ENCODE data around the gene SPAG4.

SPAG4 gene

DNA sequence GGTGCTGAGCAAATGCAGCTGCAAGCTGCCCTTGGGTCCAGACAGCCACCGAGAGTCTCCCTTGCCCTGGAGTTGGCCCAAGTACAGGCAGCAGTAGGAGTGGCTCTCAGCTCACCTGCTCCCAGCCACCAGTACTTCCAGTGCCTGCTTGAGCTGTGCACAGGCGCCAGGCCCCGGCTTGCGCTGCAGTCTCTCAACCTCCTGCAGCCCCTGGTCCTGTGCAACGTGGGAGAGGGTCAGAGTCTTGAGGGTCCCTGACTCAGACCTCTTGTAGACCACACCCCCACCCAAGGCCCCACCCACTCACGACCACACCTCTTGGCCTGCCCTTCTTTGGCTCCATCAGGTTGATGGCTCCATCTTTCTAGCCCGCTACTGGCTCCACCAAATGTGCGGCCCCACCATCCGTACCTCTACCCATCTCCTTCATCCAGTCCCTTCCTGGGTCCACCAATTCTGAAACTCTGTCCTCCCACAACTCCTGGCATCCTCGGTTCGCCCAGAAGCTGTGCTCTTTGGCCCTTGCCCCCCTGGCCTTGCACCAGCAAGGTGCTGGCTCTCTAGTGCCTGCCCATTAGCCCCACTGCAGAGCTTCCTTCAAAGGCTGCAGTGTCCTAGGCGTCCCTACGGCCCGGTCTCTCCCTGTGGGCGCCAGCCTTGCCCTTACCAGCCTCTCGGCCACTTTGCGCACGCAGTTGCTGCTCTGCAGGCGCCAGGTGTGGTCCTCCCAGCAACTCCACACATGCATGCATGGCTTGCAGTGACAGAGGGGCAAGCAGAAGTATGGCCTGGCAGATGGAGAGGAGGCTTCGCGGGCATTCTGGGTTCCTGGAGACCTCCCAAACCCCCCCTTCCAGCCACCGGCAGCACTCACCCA lies 16.5 kb upstream of the SPAG4 start:
- no peak for DNase-seq

DNA sequence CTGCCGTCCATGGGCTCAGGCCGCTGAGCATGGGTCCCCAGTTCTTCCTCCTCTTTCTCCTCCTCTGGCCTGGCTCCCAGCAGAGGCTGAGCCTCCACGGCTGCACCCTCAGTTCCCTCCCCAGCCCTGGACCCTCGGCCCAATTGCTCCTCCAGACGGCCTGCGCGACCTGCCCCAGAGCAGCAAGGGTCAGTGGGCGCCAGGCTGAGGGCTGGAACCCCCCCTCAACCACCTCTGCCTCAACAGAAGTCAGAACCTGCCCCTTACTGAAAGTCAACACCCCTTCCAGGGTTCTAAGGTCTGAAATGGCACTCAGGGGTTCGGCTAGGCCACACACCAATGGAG lies 15.9 kb upstream of the SPAG4 start:
- no peak for DNase-seq

DNA sequence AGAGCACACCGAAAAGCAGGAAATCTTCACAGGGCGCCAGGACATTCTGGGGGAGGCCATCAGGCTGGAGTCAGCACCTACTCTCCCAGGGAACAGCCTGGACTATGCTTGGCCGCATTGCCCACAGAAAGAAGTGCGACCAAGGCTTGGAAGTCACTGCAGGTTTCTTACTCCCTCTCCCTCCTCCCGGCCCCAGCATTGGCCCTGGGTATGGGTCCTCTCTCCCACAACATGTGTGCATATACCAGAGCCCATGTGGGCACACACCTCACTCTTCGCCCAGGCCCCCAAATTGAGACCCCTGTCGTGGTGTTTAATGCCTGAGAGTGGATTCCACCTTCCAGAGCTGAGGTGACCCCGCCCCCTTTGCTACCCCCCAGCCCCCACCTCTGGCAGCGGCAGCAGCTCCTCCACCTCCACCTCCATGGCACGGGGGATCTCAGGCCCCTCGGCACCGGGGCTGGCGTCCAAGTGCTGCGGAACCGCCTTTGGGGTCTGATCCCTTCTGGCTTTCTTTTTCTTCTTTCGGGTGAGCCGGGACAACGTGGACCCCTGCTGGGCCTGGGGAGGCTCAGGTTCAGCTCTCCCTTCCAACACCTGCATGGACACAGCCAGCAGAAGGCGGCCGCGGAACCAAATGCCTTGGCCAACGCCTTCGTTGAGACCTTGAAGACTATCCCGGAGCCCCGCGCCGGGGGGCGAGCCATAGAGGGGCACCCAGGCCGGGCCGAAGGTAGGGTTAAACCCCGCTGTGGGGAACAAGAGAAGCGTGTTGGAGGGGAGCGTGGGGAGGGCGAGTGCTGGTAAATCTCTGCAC lies 15.2 kb upstream of the SPAG4 start:
- DNase-seq, result peak; percentile 50

DNA sequence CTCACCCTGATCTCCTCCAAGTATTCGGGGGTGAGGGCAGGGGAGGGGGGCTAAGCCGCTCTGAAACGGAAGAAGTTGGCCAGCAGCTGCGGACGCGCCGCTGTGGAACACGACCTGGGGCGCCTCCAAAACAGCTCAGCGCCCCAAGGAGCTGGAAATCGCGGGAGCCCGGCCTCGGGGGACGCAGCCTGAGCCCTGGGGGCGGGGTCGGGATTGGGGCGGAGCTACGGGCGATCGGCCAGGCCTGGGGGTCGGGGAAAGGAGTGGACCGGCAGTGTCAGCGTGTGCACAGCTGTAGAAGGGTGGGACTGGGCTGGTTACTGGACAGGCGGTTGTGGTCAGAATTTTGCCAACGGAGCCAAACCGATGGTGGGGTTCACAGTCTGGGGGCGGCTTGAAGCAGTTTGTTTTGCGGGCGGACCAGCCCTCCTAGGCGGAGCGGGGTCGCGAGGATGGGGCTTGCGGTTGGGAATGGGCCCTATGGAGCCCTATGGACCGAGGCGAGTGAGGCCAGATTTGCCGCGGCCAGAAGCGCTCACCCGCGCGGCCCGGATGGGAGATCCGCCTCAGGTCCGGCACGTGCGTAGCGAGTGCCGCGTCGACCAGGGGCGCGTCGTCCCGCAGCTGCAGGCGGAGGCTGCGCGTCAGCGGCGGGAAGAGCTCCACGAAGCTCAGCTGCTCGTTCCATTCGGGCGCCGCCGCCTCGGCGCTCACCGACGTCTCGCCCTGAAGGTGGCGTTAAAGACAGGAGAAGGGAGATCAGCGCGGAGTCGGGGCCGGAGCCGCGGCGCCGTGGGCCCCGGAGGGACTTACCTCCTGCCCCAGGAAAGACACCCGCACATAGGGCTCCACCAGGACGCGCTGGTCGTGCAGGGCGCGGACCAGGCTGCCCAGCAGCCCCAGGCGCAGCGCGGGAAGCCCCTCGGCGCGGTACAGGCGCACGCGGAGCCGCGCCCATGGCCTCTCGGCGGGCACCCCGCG lies 14.3 kb upstream of the SPAG4 start:
- DNase-seq, result peak; percentile 80

DNA sequence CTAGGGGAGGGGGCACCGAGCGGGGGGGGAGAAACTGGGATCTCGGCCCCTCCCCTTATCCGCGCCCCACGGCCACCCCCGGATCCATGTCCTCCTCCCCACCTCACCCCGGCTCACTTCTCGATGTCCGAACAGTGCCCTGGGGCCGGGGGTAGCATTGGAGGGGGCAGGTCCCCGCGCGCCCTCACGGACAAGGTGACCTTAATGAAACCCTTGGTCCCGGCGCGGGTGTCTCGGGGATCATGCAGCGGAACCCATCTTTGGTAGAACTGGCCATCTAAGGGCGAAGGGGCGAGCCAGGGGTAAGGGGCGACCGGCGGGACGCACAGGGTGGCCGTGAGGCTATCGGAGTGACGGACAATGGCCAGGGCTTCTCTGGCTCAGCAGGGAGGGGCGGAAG lies 13.6 kb upstream of the SPAG4 start:
- no peak for DNase-seq

DNA sequence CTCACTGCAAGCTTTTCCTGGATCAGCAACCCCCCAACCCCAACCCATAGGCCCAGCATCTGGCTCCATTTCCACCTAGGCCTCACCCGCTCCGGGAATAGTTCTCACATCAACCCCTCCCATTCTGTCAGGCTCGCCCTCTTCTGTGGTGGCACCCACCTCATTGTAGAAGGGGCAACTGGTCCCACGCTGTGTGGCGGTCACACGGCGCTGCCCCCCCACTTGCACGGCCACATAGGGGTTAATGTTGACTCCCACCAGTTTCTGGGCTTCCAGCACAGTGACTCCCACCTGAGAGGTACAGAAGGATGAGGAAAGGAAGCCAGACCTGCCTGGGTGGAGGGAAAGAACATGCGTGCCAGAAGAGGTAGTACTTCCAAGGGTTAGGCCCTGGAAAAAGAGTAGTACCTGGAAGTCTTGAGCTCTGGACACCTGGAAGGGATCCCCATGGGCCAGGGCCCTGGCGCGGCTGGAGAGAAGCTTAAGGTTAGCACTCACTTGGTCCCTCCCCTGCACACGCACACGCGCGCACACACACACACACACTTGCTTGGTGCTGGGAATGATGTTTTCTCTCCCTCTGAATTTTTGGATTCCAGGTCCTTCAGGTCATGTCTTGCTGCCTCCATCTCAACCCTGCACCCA lies 12.7 kb upstream of the SPAG4 start:
- DNase-seq, result no peak

DNA sequence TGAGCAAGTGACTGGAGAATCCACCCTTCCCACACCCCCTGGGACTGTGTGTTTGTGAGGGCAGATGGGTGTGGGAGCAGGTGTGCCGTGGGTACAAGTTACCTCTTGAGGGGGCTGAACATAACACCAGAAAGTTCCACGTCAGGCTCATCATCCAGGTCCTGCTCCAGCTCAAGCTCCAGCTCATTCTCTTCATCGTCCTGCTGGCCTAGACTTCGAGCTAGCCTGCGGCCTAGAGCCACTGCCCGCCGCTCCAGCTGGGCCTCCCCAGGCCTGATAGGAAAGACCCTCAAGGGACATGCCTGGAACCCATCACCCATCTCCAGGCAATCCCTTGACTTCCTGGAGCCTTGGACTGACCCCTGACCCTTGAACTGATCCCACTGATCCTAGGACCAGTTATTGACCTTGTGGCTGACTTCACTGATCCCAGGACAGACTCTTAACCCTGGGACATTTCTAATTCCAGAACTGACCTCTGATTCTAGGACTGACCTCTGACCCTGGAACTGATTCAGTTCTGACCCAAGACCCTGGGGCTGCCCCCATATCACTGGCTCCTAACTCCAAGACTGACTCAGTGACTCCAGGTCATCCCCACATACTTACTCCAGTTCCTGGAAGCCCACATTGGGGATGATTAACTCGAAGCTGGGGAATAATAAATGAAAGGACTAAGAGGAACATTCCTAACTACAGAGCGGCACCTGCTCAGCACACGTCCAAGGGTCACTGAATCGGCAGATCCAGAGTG lies 11.8 kb upstream of the SPAG4 start:
- DNase-seq, result no peak

DNA sequence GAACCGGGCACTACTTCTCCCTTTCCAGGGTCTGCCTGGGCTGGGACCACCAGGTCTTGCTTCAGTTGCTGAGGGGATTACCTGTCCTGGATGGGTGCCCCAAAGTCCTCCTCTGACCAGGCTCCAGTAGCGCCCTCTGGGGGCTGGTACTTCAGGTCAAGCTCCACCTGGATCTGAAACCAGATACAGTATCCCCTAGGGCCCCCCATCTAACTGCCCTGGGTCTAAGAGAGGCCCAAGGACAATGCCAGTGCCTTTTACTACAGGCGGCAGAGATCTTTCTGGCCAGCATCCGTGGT lies 11.2 kb upstream of the SPAG4 start:
- DNase-seq, result peak; percentile 47

DNA sequence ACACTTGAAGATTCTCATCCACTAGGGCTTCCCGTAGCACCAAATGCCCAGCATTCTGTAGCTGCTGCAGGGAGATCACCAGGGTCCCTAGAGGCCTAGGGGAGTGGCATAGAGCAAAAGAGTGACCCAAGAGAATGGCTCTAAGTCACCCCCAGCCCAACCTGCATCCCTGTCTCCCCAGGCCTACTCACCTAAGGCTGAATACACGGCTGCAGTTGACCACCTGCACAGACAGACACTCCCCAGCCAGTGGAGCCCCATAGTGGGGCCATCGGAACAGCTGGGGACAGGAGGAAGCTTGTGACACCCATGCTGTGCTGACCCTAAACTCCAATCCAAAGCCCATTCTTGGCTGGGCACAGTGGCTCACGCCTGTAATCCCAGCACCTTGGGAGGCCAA lies 9.5 kb upstream of the SPAG4 start:
- DNase-seq, result no peak

DNA sequence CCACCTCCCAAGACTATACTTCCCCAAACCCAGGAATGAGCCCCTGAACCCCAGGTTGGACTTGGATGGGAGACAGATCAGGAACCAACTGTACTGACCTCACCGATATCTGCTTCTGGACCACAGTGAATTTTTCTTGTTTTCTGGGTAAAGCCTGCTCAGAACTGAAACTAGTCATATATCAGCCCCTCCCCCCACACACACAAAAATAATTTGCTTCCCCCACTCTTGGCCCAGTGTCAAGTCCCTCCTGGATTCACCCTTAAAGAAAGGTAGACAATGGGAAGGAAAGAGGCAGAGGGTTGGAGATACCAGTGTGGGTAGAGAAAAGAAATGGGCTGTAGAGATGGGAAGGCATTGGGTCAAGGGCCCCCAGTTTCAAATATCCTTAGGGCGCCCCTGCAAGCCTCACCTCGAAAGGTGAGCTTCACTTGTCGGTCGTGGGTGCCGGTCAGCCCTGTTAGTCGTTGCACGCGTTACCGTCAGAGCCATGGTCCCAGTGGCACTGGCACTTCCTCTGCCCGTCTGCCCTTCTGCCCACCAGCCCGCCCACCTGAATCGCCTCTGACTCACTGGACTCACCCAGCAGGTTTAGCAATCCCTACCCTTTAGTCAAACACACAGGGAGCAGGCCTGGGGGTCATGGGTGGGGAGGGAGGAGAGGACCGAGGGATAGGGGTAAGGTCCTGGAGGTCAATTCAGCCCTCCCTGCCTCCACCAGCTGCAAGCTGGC lies 8.5 kb upstream of the SPAG4 start:
- DNase-seq, result no peak

DNA sequence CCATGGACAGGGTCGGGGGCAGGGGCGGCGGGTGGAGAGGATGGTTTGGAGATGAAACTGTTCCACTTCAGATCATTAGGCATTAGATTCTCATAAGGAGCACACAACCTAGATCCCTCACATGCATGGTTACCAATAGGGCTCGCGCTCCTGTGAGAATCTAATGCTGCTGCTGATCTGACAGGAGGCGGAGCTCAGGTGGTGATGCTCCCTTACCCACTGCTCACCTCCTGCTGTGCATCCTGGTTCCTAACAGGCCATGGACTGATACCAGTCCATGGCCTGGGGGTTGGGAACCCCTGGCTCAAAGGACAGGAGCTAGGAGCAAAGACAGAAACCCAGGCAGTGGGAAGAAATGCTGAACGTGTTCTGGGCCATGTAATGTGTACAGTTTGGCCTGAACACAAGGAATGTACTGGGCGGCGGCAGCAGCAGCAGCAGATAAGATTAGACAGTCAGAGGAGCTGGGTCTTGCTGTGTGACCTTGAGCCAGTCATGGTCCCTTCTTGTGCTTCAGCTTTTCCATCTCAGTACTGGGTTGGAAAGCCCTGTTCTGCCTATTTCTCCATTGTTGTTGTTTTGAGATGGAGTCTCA lies 4.7 kb upstream of the SPAG4 start:
- no peak for DNase-seq

DNA sequence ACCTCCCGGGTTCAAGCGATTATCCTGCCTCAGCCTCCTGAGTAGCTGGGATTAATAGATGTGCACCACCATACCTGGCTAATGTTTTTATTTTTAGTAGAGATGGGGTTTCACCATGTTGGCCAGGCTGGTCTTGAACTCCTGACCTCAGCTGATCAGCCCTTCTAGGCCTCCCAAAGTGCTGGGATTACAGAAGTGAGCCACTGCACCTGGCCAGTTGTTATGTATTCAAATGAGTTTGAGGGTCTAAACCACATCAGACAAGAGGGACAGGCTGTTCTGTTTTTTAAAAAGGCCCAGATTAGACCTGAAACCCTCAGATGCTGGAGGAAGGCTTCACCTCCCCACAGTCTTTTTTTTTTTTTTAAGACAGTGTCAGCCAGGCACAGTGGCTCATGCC lies 4.1 kb upstream of the SPAG4 start:
- no peak for DNase-seq

DNA sequence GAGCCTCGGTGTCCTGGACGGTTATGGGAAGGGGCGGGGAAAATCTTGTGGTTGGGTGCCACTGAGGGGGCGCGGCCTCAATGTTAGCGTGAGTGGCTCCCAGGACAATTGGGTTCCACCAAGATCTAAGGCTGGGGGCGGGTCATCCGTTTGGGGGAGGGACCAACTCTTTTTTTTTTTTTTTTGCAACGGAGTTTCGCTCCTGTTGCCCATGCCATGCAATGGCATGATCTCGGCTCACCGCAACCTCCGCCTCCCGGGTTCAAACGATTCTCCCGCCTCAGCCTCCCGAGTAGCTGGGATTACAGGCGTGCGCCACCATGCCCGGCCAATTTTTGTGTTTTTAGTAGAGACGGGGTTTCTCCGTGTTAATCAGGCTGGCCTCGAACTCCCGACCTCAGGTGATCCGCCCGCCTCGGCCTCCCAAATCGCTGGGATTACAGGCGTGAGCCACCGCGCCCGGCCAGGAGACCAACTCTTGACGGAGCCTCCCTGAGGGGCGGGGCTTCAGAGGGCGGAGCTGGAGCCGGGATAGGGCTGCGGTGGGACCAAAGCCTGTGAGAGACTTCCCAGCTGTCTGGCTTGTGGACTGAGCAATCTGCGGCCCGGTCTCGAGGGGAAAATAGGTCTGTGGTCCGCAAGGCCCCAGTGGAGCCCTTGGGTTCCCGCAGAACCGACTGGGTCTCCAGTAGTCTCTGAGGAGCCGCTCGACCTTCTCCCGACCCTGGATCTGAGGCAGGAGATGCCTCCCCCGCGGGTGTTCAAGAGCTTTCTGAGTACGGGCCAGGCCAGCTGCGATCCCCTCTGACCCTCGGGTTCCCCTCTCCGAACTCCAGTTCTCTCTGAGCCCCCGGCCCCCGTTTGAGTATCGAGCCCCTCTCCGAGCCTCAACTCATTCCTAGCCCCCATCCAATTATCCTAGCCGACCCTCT lies 1.1 kb downstream of the SPAG4 start:
- peak; percentile 66 for DNase-seq

DNA sequence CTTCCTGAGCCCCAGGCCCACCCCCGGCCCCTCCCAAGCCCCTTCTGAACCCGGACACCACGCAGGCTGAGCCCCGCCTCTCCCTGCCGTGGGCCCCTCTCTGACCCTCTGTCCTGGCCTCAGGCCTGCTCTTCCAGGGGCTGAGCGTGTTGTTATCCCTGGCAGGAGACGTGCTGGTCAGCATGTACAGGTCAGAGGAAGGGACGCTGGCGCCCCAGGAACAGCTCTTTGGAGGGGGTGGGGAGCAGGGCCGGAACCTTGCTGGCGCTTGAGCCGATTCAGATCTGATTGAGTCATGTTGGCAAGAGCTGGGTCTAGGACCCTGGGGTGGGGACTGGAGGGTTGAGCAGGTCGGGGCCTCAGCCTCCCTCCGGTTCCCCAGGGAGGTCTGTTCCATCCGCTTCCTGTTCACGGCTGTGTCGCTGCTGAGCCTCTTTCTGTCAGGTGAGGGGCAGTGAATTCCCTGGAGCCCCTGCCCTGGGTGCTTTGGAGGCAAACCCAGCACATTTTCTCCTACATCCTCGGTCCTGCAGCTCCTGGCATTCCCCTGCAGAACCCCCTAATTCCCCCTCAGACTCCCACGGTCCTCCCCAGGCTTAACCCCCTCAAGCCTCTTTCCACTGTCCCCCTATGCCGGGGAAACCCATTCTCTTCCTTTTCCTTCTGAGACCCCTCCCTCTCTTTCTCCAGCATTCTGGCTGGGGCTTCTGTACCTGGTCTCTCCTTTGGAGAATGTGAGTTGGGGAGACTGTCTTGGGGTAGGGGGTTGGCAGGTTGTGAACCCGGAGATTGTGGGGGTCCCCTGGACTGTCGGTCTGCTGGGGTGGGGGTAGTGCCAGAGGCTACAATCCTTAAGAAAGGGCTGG lies 2.0 kb downstream of the SPAG4 start:
- DNase-seq, result peak; percentile 65

DNA sequence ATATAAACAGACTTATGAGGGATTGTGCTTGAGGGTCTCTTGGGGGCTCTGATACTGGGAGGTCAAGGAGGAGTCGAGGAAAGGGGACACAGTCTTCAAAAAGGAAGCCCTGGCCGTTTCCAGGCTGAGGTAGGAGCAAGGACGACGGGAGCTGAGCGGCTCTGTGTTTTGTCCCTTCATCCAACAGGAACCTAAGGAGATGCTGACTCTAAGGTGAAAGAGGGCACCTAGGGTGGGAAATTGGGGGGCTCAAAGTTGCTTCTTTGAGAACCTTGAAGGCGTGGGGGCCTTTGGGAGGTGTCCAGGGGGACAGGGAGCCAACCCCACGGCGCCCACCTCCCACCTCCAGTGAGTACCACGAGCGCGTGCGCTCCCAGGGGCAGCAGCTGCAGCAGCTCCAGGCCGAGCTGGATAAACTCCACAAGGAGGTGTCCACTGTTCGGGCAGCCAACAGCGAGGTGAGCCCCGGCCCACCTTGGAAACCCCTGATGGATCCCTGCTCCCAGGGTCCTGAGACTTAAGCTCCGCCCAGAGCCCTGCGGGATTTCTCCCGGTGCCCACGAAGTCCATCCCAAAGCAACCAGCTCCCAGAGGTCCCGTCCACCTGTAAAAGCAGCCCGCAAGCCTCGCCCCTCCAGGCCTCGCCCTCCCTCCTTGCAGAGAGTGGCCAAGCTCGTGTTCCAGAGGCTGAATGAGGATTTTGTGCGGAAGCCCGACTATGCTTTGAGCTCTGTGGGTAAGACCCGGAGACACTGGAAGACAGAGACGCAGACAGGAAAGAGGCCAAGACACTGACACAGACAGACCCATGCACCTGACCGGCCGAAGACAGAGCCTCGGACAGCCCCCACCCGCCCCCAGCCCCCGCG lies 2.9 kb downstream of the SPAG4 start:
- peak; percentile 54 for DNase-seq

DNA sequence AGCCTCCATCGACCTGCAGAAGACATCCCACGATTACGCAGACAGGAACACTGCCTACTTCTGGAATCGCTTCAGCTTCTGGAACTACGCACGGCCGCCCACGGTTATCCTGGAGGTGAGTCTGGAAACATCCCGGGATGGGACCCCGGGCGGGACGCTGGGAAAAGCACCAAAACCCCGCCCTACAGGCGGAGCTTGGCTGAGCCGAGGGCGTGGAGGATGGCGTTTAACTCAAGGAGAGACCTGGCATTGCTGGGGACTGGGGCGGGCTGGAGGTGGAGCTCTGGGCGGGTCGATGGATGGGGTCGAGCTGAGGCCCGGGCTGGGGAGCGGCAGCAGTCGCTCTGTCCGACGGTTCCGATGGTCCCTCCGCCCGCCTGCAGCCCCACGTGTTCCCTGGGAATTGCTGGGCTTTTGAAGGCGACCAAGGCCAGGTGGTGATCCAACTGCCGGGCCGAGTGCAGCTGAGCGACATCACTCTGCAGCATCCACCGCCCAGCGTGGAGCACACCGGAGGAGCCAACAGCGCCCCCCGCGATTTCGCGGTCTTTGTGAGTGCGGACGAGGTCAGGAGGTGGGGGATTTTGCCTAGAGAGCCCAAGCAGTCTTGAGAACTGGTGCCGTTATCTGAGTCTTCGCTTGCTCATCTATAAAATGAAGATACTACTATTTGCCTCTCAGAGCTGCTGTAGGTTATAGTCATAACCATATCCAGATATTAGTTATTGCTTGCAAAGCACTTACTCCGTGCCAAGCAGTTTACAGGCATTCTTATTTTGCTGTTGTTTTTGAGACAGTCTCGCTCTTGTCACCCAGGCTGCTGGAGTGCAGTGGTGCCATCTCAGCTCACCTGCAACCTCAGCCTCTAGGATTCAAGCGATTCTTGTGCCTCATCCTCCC lies 3.8 kb downstream of the SPAG4 start:
- DNase-seq, result peak; percentile 85
